H1 (cell line): Measurements from ENCODE around the gene PVALB. TPM values are rescaled to one million over a fixed set of nuclear protein-coding genes. Genes with fewer than 3 reads are reported as not detected.

Experiments used
- JUND ChIP-seq: IDR thresholded peaks from 2 replicates; pipeline ENCODE4 v1.6.1; 2011; ENCODE audit warnings: mild to moderate bottlenecking, improper control_type of control experiment, low read length
- RAD21 ChIP-seq, 2 experiments: IDR thresholded peaks in 1 of 2; conservative IDR thresholded peaks in 1 of 2; 2 replicates each; pipeline ENCODE4 v1.6.1; 2011; ENCODE audit warnings: low read depth in 2 of 2, low read length in 2 of 2, improper control_type of control experiment in 1 of 2, inconsistent platforms in 1 of 2, mild to moderate bottlenecking in 1 of 2, moderate library complexity in 1 of 2
- polyA plus RNA-seq, 7 experiments: library from polyadenylated mRNA; depleted of rRNA in 3 of 7; stranded (reverse) in 5 of 7; unstranded in 2 of 7; fragments of >200 nt in 5 of 7; fragments of 200-250 nt in 2 of 7; gene quantifications; 1 replicate in 5 of 7; 2 replicates in 1 of 7; 4 replicates in 1 of 7; pipeline versions ENCODE4 v1.2.1 to v1.2.3, GENCODE V29; 2011 to 2013; ENCODE audit warnings: missing spikeins in 2 of 7, mixed read lengths in 2 of 7
- total RNA-seq: library from RNA; stranded (reverse); fragmentation: NEBNext Ultra II Directional; extraction: Animal tissue kit (Norgen Biotek cat#: 25700); gene quantifications from 2 replicates; pipeline ENCODE4 v1.2.1, GENCODE V29; 2021
- TF ChIP-seq, protein P1 (sequence below): fragments of 300-600 bp; sonication (generic); IDR thresholded peaks from 2 replicates; pipeline ENCODE4 v1.7.1; 2012; ENCODE audit warnings: low read length, moderate library complexity, mild to moderate bottlenecking, inconsistent platforms; ENCODE audit not compliant: insufficient replicate concordance
- TF ChIP-seq, protein P2 (sequence below): IDR thresholded peaks from 2 replicates; pipeline ENCODE4 v1.6.1; 2012; ENCODE audit warnings: inconsistent platforms

The PVALB gene
- total and polyA plus RNA-seq, 2 of the 8 experiments (the other 6 are each of a cell fraction or from before 2014, with no cell fraction given): 1.7 to 5.4 TPM

DNA sequence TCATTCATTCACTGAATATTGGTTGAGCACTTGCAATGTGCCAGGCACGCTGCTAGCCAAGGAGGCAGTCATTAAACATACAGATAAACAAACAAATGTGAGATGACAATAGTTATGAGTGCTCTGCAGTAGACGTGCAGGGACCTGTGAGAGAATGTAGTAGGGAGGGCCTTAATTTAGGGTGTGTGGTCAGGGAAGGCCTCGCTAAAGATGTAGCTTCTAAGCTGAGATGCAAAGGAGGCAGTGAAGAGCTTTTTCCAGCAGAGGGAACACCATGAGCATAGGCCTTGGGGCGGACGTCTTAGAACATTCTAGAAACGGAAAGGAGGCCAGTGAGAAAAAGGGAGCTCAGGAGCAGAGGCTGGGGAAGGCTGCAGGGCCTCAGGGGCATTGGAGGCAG is 43.2 kb upstream of the PVALB start (continued):
- TF ChIP-seq, protein P1, sequence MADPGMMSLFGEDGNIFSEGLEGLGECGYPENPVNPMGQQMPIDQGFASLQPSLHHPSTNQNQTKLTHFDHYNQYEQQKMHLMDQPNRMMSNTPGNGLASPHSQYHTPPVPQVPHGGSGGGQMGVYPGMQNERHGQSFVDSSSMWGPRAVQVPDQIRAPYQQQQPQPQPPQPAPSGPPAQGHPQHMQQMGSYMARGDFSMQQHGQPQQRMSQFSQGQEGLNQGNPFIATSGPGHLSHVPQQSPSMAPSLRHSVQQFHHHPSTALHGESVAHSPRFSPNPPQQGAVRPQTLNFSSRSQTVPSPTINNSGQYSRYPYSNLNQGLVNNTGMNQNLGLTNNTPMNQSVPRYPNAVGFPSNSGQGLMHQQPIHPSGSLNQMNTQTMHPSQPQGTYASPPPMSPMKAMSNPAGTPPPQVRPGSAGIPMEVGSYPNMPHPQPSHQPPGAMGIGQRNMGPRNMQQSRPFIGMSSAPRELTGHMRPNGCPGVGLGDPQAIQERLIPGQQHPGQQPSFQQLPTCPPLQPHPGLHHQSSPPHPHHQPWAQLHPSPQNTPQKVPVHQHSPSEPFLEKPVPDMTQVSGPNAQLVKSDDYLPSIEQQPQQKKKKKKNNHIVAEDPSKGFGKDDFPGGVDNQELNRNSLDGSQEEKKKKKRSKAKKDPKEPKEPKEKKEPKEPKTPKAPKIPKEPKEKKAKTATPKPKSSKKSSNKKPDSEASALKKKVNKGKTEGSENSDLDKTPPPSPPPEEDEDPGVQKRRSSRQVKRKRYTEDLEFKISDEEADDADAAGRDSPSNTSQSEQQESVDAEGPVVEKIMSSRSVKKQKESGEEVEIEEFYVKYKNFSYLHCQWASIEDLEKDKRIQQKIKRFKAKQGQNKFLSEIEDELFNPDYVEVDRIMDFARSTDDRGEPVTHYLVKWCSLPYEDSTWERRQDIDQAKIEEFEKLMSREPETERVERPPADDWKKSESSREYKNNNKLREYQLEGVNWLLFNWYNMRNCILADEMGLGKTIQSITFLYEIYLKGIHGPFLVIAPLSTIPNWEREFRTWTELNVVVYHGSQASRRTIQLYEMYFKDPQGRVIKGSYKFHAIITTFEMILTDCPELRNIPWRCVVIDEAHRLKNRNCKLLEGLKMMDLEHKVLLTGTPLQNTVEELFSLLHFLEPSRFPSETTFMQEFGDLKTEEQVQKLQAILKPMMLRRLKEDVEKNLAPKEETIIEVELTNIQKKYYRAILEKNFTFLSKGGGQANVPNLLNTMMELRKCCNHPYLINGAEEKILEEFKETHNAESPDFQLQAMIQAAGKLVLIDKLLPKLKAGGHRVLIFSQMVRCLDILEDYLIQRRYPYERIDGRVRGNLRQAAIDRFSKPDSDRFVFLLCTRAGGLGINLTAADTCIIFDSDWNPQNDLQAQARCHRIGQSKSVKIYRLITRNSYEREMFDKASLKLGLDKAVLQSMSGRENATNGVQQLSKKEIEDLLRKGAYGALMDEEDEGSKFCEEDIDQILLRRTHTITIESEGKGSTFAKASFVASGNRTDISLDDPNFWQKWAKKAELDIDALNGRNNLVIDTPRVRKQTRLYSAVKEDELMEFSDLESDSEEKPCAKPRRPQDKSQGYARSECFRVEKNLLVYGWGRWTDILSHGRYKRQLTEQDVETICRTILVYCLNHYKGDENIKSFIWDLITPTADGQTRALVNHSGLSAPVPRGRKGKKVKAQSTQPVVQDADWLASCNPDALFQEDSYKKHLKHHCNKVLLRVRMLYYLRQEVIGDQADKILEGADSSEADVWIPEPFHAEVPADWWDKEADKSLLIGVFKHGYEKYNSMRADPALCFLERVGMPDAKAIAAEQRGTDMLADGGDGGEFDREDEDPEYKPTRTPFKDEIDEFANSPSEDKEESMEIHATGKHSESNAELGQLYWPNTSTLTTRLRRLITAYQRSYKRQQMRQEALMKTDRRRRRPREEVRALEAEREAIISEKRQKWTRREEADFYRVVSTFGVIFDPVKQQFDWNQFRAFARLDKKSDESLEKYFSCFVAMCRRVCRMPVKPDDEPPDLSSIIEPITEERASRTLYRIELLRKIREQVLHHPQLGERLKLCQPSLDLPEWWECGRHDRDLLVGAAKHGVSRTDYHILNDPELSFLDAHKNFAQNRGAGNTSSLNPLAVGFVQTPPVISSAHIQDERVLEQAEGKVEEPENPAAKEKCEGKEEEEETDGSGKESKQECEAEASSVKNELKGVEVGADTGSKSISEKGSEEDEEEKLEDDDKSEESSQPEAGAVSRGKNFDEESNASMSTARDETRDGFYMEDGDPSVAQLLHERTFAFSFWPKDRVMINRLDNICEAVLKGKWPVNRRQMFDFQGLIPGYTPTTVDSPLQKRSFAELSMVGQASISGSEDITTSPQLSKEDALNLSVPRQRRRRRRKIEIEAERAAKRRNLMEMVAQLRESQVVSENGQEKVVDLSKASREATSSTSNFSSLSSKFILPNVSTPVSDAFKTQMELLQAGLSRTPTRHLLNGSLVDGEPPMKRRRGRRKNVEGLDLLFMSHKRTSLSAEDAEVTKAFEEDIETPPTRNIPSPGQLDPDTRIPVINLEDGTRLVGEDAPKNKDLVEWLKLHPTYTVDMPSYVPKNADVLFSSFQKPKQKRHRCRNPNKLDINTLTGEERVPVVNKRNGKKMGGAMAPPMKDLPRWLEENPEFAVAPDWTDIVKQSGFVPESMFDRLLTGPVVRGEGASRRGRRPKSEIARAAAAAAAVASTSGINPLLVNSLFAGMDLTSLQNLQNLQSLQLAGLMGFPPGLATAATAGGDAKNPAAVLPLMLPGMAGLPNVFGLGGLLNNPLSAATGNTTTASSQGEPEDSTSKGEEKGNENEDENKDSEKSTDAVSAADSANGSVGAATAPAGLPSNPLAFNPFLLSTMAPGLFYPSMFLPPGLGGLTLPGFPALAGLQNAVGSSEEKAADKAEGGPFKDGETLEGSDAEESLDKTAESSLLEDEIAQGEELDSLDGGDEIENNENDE: no peak
- TF ChIP-seq RAD21 (IDR thresholded peaks at IDR 0.05 in 1 of 2, conservative IDR thresholded peaks at IDR 0.05 in 1 of 2; ENCODE audit: low read depth in 2 of 2, low read length in 2 of 2) (peak in 1 of 2 experiments; percentile 29; a peak in 1 of 4 replicates), JUND (no peak)
- TF ChIP-seq, protein P2, sequence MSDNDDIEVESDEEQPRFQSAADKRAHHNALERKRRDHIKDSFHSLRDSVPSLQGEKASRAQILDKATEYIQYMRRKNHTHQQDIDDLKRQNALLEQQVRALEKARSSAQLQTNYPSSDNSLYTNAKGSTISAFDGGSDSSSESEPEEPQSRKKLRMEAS: no peak
